HCT116 (cell line): ENCODE measurements around the gene GNB1L. TPM values are rescaled to one million over a fixed set of nuclear protein-coding genes. Genes with fewer than 3 reads are reported as not detected.

Source experiments
- ATAC-seq: fragments of 200-7000 bp; cut with Tn5 transposase; 2 replicates; pipeline ENCODE4 v1.9.1; 2020; ENCODE audit warnings: mild to moderate bottlenecking, moderate library complexity
- BruUV-seq: library from RNA; stranded (reverse); fragments of 400-500 nt; replicated peaks from 2 replicates; lab custom pipeline; 2021; lab: Mats Ljungman, UMichigan
- CTCF ChIA-PET: fragments of 300-600 bp; sonication (Branson Sonifier 250); formaldehyde crosslinking; loops from one replicate; lab custom pipeline; 2021; ENCODE audit warnings: antibody characterized with exemption; lab: Charles Lee
- POLR2A ChIA-PET: fragments of 300-600, 350-600 bp; sonication (Branson Sonifier 250); formaldehyde crosslinking; loops from one replicate; lab custom pipeline; 2021; ENCODE audit warnings: antibody characterized with exemption; lab: Charles Lee
- RAD21 ChIA-PET, 2 experiments: fragments of 300-600 bp; sonication (Branson Sonifier 250); formaldehyde crosslinking; loops; one replicate each; lab custom pipeline; 2023; ENCODE audit warnings: low total read pairs in 2 of 2; ENCODE audit not compliant: uncharacterized antibody in 2 of 2, unreplicated experiment in 2 of 2, low non-redundant PET in 1 of 2; lab: Charles Lee
- DNase-seq: peaks from one replicate; pipeline ENCODE4 v3.0.0-alpha.2; 2010; ENCODE audit warnings: low read depth, low spot score
- H2AFZ ChIP-seq: fragments of 200-600 bp; shearing (Covaris generic), sonication (generic); 2 replicates; pipeline ENCODE4 v1.6.1; 2017; ENCODE audit warnings: low read depth, mixed run types, mixed read lengths, antibody characterized with exemption, low read length; ENCODE audit not compliant: poor library complexity, severe bottlenecking
- H3K27ac ChIP-seq: 2 replicates; pipeline ENCODE4 v1.5.1; 2012; ENCODE audit warnings: low read depth, low read length
- H3K27me3 ChIP-seq: fragments of 200-600 bp; sonication (generic); 2 replicates; pipeline ENCODE4 v1.6.1; 2016; ENCODE audit warnings: mixed run types, low read length, mixed read lengths; ENCODE audit not compliant: insufficient read depth
- H3K36me3 ChIP-seq, 2 experiments: fragments of 200-500 bp in 1 of 2; fragments of 200-600 bp in 1 of 2; sonication (Bioruptor generic) in 1 of 2; sonication (generic) in 1 of 2; 2 replicates each; pipeline versions ENCODE4 v1.5.1 to v1.6.1; 2014 to 2016; ENCODE audit warnings: low read length in 2 of 2, inconsistent platforms in 1 of 2, mixed read lengths in 1 of 2, mixed run types in 1 of 2; ENCODE audit not compliant: insufficient read depth in 2 of 2, control insufficient read depth in 1 of 2
- H3K4me1 ChIP-seq, 2 experiments: fragments of 200-600 bp in 1 of 2; sonication (generic) in 1 of 2; 2 replicates each; pipeline versions ENCODE4 v1.5.1 to v1.6.1; 2012 to 2017; ENCODE audit warnings: low read length in 2 of 2, inconsistent platforms in 1 of 2, mild to moderate bottlenecking in 1 of 2, mixed read lengths in 1 of 2, mixed run types in 1 of 2, moderate library complexity in 1 of 2; ENCODE audit not compliant: insufficient read depth in 2 of 2, control insufficient read depth in 1 of 2
- H3K4me2 ChIP-seq: fragments of 200-600 bp; sonication (generic); 2 replicates; pipeline ENCODE4 v1.6.1; 2017; ENCODE audit warnings: mixed run types, low read length, mixed read lengths
- H3K4me3 ChIP-seq, 2 experiments: fragments of 200-600 bp in 1 of 2; sonication (generic) in 1 of 2; replicated peaks in 1 of 2; 2 replicates each; pipeline ENCODE4 v1.5.1; 2011 to 2016; ENCODE audit warnings: low read length in 2 of 2, control low read depth in 1 of 2, low read depth in 1 of 2, mild to moderate bottlenecking in 1 of 2, mixed read lengths in 1 of 2, mixed run types in 1 of 2
- H3K79me2 ChIP-seq: fragments of 200-600 bp; sonication (generic); 2 replicates; pipeline ENCODE4 v1.6.1; 2017; ENCODE audit warnings: mild to moderate bottlenecking, mixed run types, low read length, moderate library complexity, mixed read lengths; ENCODE audit not compliant: insufficient read depth
- H3K9ac ChIP-seq: fragments of 200-600 bp; sonication (generic); 2 replicates; pipeline ENCODE4 v1.6.1; 2016; ENCODE audit warnings: low read length, mixed read lengths
- H3K9me2 ChIP-seq: fragments of 200-600 bp; sonication (generic), shearing (Covaris generic); 2 replicates; pipeline ENCODE4 v1.6.1; 2017; ENCODE audit warnings: mixed run types, mild to moderate bottlenecking, moderate library complexity; ENCODE audit not compliant: insufficient read depth
- H3K9me3 ChIP-seq, 2 experiments: fragments of 200-500 bp in 1 of 2; fragments of 200-600 bp in 1 of 2; sonication (Bioruptor generic) in 1 of 2; sonication (generic) in 1 of 2; 2 replicates each; pipeline ENCODE4 v1.6.1; 2014 to 2017; ENCODE audit warnings: low read length in 2 of 2, mixed read lengths in 2 of 2, inconsistent platforms in 1 of 2, low read depth in 1 of 2, mild to moderate bottlenecking in 1 of 2, mixed run types in 1 of 2, moderate library complexity in 1 of 2; ENCODE audit not compliant: control insufficient read depth in 1 of 2, insufficient read depth in 1 of 2
- H4K20me1 ChIP-seq: fragments of 200-600 bp; sonication (generic), shearing (Covaris generic); 2 replicates; pipeline ENCODE4 v1.6.1; 2017; ENCODE audit warnings: mixed run types, mild to moderate bottlenecking, moderate library complexity; ENCODE audit not compliant: insufficient read depth
- CBX3 ChIP-seq: IDR thresholded peaks from 2 replicates; pipeline ENCODE4 v1.6.1; 2012; ENCODE audit warnings: low read depth
- FOSL1 ChIP-seq: IDR thresholded peaks from 2 replicates; pipeline ENCODE4 v1.6.1; 2012; ENCODE audit warnings: low read depth
- POLR2A ChIP-seq: IDR thresholded peaks from 2 replicates; pipeline ENCODE4 v1.7.0; 2011; ENCODE audit warnings: borderline replicate concordance; ENCODE audit not compliant: insufficient read depth, insufficient read length; ENCODE audit errors: extremely low read depth
- RAD21 ChIP-seq: IDR thresholded peaks from 2 replicates; pipeline ENCODE4 v1.6.1; 2012; ENCODE audit warnings: low read depth, mild to moderate bottlenecking
- SRF ChIP-seq: IDR thresholded peaks from 2 replicates; pipeline ENCODE4 v1.6.1; 2012; ENCODE audit warnings: low read depth
- TCF7L2 ChIP-seq: IDR thresholded peaks from 2 replicates; pipeline ENCODE4 v1.7.0; 2011; ENCODE audit warnings: borderline replicate concordance, inconsistent platforms; ENCODE audit not compliant: insufficient read depth, insufficient read length; ENCODE audit errors: extremely low read depth
- intact Hi-C: fragments of 100-400 bp; cut with micrococcal nuclease; formaldehyde crosslinking; loops from 2 replicates; pipeline ENCODE4 v1.10.0; 2022
- total RNA-seq: library from RNA; stranded (reverse); gene quantifications from one replicate; pipeline ENCODE4 v1.2.1, GENCODE V29; 2021; ENCODE audit not compliant: unreplicated experiment
- TF ChIP-seq, protein P1 (sequence below): IDR thresholded peaks from 2 replicates; pipeline ENCODE4 v1.6.1; 2012
- TF ChIP-seq, protein P2 (sequence below), 3 experiments: fragments of 200-600 bp in 1 of 3; sonication (generic) in 1 of 3; IDR thresholded peaks in 2 of 3; conservative IDR thresholded peaks in 1 of 3; 2 replicates each; pipeline ENCODE4 v1.5.1; 2012 to 2017; ENCODE audit warnings: low read depth in 2 of 3, low read length in 2 of 3, antibody characterized with exemption in 1 of 3, borderline replicate concordance in 1 of 3, control low read depth in 1 of 3, mild to moderate bottlenecking in 1 of 3, mixed read lengths in 1 of 3, mixed run types in 1 of 3, moderate library complexity in 1 of 3; ENCODE audit not compliant: insufficient read depth in 1 of 3

GNB1L gene
- total RNA-seq, 1 experiment from 2014 or later: 12.1 TPM

DNA sequence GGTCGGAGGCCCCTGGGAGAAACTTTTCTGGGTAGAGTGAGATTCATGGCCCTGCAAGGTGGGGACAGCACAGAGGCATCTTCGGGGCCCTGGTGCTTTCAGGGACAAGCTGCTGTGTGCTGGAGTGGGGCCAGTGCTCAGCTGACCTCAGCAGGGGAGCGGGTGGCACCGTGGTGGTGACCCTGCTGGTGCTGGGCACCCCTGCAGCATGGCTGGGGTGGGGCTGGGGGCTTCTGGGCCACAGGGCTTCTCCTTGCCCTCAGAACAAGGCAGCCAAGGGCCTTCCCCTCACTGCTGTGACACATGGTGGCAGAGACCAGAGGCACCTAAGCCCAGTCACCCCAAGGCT, 24.9 kb upstream of the GNB1L start:
- Histone ChIP-seq H2AFZ (no peak overlapping the region), H3K4me3 (no peak overlapping the region), H4K20me1 (no peaks in the 10 kb centered on the region), H3K27me3 (no peaks in the 10 kb centered on the region), H3K4me1 (peaks cover 23 to 34% of the 10 kb centered on the region in 2 experiments), H3K36me3 (no peaks in the 10 kb centered on the region), H3K4me2 (0 out of 2 replicates have a peak overlapping the region, but pooled peaks have one; percentile 69), H3K9ac (peak overlapping the region; percentile 50; the same call in 1 of the 2 replicates), H3K9me3 (no peaks in the 10 kb centered on the region), H3K27ac (no peak overlapping the region), H3K79me2 (no peaks in the 10 kb centered on the region), H3K9me2 (no peaks in the 10 kb centered on the region)
- DNase-seq: no peak
- POLR2A ChIA-PET: no interaction called here
- TF ChIP-seq SRF (no peak), RAD21 (no peak), TCF7L2 (no peak), POLR2A (no peak), CBX3 (no peak)
- TF ChIP-seq, protein P1, sequence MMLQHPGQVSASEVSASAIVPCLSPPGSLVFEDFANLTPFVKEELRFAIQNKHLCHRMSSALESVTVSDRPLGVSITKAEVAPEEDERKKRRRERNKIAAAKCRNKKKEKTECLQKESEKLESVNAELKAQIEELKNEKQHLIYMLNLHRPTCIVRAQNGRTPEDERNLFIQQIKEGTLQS: no peak
- TF ChIP-seq, protein P2, sequence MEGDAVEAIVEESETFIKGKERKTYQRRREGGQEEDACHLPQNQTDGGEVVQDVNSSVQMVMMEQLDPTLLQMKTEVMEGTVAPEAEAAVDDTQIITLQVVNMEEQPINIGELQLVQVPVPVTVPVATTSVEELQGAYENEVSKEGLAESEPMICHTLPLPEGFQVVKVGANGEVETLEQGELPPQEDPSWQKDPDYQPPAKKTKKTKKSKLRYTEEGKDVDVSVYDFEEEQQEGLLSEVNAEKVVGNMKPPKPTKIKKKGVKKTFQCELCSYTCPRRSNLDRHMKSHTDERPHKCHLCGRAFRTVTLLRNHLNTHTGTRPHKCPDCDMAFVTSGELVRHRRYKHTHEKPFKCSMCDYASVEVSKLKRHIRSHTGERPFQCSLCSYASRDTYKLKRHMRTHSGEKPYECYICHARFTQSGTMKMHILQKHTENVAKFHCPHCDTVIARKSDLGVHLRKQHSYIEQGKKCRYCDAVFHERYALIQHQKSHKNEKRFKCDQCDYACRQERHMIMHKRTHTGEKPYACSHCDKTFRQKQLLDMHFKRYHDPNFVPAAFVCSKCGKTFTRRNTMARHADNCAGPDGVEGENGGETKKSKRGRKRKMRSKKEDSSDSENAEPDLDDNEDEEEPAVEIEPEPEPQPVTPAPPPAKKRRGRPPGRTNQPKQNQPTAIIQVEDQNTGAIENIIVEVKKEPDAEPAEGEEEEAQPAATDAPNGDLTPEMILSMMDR (IDR thresholded peaks at IDR 0.05 in 2 of 3, conservative IDR thresholded peaks at IDR 0.05 in 1 of 3; ENCODE audit: borderline replicate concordance in 1 of 3, insufficient read depth in 1 of 3, low read depth in 2 of 3, low read length in 2 of 3): no peak
- CTCF ChIA-PET: no interaction called here
- intact Hi-C loops: no loop called here
- BruUV-seq: no TSS peak
- no peak for ATAC-seq
- RAD21 ChIA-PET: no interaction called here

DNA sequence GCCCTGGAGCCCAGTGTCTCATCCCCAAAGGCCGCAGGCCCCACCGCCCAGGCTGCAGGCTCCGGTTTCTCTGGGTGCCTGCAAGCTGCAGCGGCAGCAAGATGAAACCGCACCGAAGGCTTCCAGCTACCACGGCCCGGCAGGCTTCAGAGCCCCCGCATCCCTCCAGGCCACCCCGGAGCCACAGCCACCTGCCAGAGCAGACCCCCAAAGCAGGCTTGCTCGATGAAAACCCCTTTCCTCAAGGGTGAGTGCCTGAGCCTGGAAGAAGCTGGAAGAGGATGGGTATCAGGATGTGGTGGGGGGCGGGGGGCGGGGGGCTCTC, 24.5 kb upstream of the GNB1L start:
- Histone ChIP-seq H3K9ac (no peak overlapping the region), H3K36me3 (no peaks in the 10 kb centered on the region), H3K4me2 (no peak overlapping the region), H4K20me1 (no peaks in the 10 kb centered on the region), H3K4me3 (no peak overlapping the region), H2AFZ (no peak overlapping the region), H3K9me2 (no peaks in the 10 kb centered on the region), H3K79me2 (no peaks in the 10 kb centered on the region), H3K4me1 (peaks cover 23 to 34% of the 10 kb centered on the region in 2 experiments), H3K9me3 (no peaks in the 10 kb centered on the region), H3K27ac (no peak overlapping the region), H3K27me3 (no peaks in the 10 kb centered on the region)
- DNase-seq (no peak), ATAC-seq (no peak)
- ChIA-PET POLR2A (no interaction called here), RAD21 (no interaction called here), CTCF (no interaction called here)
- BruUV-seq: no TSS peak
- no peak for TF ChIP-seq FOSL1
- intact Hi-C loops: no loop called here
